K562 (cell line): Measurements from ENCODE around the gene CETN2. TPM values are rescaled to one million over a fixed set of nuclear protein-coding genes. Genes with fewer than 3 reads are reported as not detected.

Source experiments
- ARHGAP35 ChIP-seq: fragments of 450-650 bp; IDR thresholded peaks from 2 replicates; pipeline ENCODE4 v1.6.1; 2018; ENCODE audit not compliant: partially characterized antibody
- CEBPG ChIP-seq, 3 experiments: fragments of 200-800 bp in 1 of 3; sonication (Bioruptor generic) in 1 of 3; sonication (generic) in 1 of 3; formaldehyde crosslinking in 1 of 3; IDR thresholded peaks in 2 of 3; conservative IDR thresholded peaks in 1 of 3; 2 replicates each; pipeline versions ENCODE4 v1.6.1 to v1.8.0; 2016 to 2022; ENCODE audit warnings: missing compliant biosample characterization in 2 of 3, missing genetic modification characterization in 2 of 3, mild to moderate bottlenecking in 1 of 3, missing genetic modification reagents in 1 of 3
- CHD2 ChIP-seq: IDR thresholded peaks from 2 replicates; pipeline ENCODE4 v1.6.1; 2011; ENCODE audit warnings: low read depth, low read length
- DNMT1 ChIP-seq: fragments of 450-650 bp; IDR thresholded peaks from 2 replicates; pipeline ENCODE4 v1.6.1; 2016; ENCODE audit warnings: antibody characterized with exemption, mild to moderate bottlenecking
- FOS ChIP-seq: IDR thresholded peaks from 3 replicates; pipeline ENCODE4 v1.6.1; 2011; ENCODE audit not compliant: insufficient read length; ENCODE audit errors: extremely low read depth
- KDM1A ChIP-seq, 2 experiments: fragments of 450-650 bp; IDR thresholded peaks; 2 replicates each; pipeline ENCODE4 v1.6.1; 2016; ENCODE audit warnings: mild to moderate bottlenecking in 2 of 2
- KDM2B ChIP-seq: fragments of 250-450 bp; sonication (Bioruptor Pico); IDR thresholded peaks from 2 replicates; pipeline ENCODE4 v1.8.0; 2021; ENCODE audit warnings: mild to moderate bottlenecking, moderate library complexity
- KDM5B ChIP-seq: fragments of 200-600 bp; sonication (generic); IDR thresholded peaks from 2 replicates; pipeline ENCODE4 v1.6.1; 2012; ENCODE audit warnings: low read depth, mild to moderate bottlenecking, moderate library complexity, low read length, control low read depth, inconsistent platforms; ENCODE audit not compliant: insufficient replicate concordance
- MECOM ChIP-seq: fragments of 250-450 bp; sonication (Bioruptor Pico); IDR thresholded peaks from 2 replicates; pipeline ENCODE4 v1.8.0; 2022; ENCODE audit warnings: inconsistent platforms
- POLR2B ChIP-seq: fragments of 450-650 bp; IDR thresholded peaks from 2 replicates; pipeline ENCODE4 v1.6.1; 2018; ENCODE audit warnings: low read depth; ENCODE audit not compliant: partially characterized antibody
- RAD51 ChIP-seq: fragments of 450-650 bp; IDR thresholded peaks from 2 replicates; pipeline ENCODE4 v1.7.1; 2016; ENCODE audit warnings: low read depth, mild to moderate bottlenecking, borderline replicate concordance
- SIN3A ChIP-seq, 2 experiments: fragments of 150-350 bp in 1 of 2; IDR thresholded peaks; 2 replicates each; pipeline ENCODE4 v1.6.1; 2011 to 2016; ENCODE audit warnings: borderline replicate concordance in 2 of 2, low read depth in 2 of 2, low read length in 2 of 2, mild to moderate bottlenecking in 2 of 2, moderate library complexity in 2 of 2; ENCODE audit not compliant: control insufficient read depth in 1 of 2
- SIN3B ChIP-seq: fragments of 450-650 bp; IDR thresholded peaks from 2 replicates; pipeline ENCODE4 v1.6.1; 2017; ENCODE audit warnings: low read depth, mild to moderate bottlenecking, moderate library complexity
- ZNF146 ChIP-seq: IDR thresholded peaks from one replicate; pipeline ENCODE4 v1.6.1; 2018; ENCODE audit warnings: missing compliant biosample characterization; ENCODE audit not compliant: unreplicated experiment
- ZNF354B ChIP-seq: fragments of 250-450 bp; sonication (Bioruptor Pico); IDR thresholded peaks from 2 replicates; pipeline ENCODE4 v1.4.0; 2020
- ZNF41 ChIP-seq: fragments of 250-450 bp; sonication (Bioruptor Pico); conservative IDR thresholded peaks from 2 replicates; pipeline ENCODE4 v1.4.0; 2020; ENCODE audit warnings: mild to moderate bottlenecking
- ZNF57 ChIP-seq: fragments of 450-650 bp; formaldehyde crosslinking; IDR thresholded peaks from 2 replicates; pipeline ENCODE4 v1.4.0; 2020; ENCODE audit warnings: mild to moderate bottlenecking, moderate library complexity
- ZNF707 ChIP-seq: fragments of 250-450 bp; sonication (Bioruptor Pico); conservative IDR thresholded peaks from 2 replicates; pipeline ENCODE4 v1.8.0; 2022; ENCODE audit warnings: inconsistent platforms, mild to moderate bottlenecking, moderate library complexity
- polyA plus RNA-seq, 8 experiments: library from polyadenylated mRNA; depleted of rRNA in 4 of 8; stranded (reverse) in 5 of 8; unstranded in 3 of 8; fragments of >200 nt; fragmentation: Nextera tagmentation in 2 of 8; fragmentation: Illumina TruSeq in 1 of 8; extraction: Ambion mirVana in 2 of 8; extraction: Trizol in 1 of 8; gene quantifications; 2 replicates each; pipeline versions ENCODE4 v1.2.1 to v1.2.3, GENCODE V29; 2011 to 2014; ENCODE audit warnings: inconsistent platforms in 1 of 8, missing spikeins in 1 of 8
- total RNA-seq, 7 experiments: library from RNA; depleted of rRNA in 6 of 7; stranded (reverse); fragments of >200 nt in 6 of 7; fragmentation: Illumina TruSeq in 2 of 7; extraction: Trizol in 2 of 7; gene quantifications; 2 replicates each; pipeline versions ENCODE4 v1.2.1 to v1.2.3, GENCODE V29; 2011 to 2021; ENCODE audit warnings: low replicate concordance in 1 of 7
- TF ChIP-seq, protein P1 (sequence below): sonication (generic); formaldehyde crosslinking; IDR thresholded peaks from 2 replicates; pipeline ENCODE4 v1.8.1; 2023; ENCODE audit warnings: mild to moderate bottlenecking, missing genetic modification reagents
- TF ChIP-seq, protein P2 (sequence below): fragments of 450-650 bp; IDR thresholded peaks from 2 replicates; pipeline ENCODE4 v1.6.1; 2016; ENCODE audit warnings: borderline replicate concordance
- TF ChIP-seq, protein P3 (sequence below): fragments of 250-450 bp; sonication (Bioruptor Pico); IDR thresholded peaks from 2 replicates; pipeline ENCODE4 v1.8.0; 2021; ENCODE audit warnings: borderline replicate concordance, mild to moderate bottlenecking, moderate library complexity; ENCODE audit not compliant: poor library complexity, severe bottlenecking

CETN2 gene
- total and polyA plus RNA-seq, 9 of the 15 experiments (the other 6 are each of a cell fraction or from before 2014, with no cell fraction given): 16.7 to 37.1 (median 27.6) TPM

DNA sequence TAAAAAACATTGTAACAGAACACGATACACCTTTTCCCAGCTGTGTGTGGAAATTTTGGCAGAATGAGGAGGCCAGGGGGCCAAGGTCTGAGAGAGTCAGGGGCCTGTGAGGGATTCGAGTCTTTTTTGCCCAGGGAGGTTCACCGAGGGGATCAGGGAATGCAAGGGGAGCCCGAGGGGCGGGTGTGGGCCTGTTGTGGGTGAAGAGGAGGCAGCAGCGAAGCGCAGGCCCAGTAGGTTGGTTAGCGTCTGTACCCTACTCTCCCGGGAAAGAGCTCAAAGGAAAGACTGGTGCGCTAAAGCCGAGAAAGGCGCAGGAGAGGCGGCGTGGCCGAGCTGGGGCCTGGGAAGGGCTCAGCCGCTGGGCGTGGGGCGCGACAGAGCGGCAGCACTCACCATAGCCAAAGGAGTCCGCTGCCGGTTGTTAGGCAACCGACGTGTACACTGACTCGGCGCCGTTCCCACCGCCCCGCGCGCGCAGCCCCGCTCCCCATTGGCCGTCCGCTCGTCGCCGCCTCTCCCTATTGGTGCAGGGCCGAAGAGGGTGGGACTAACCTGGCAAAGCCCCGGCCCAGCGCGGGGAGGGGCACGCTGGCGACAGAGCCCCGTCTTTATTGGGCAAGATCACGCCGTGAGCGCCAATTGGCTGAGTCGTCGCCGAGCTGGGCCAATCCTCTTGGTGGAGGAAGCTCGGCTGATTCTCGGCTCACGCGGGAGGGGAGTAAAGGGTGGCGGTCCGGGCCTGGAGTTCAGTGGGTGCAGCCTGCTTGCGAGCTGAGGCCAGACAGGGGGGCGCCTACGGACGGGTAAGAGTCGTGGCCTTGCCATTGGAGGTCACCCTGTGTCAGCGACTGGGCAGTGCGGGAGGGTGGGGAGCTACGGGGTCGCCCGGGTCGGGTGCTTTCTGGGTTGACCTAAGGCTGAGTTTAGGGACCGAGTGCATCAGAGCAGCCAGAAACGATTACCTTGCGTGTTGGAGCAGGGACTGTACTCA is at the start of gene CETN2, which contains the start of gene NSDHL (continued):
- TF ChIP-seq RAD51 (no peak), DNMT1 (no peak), SIN3A (IDR thresholded peaks at IDR 0.05; ENCODE audit: borderline replicate concordance in 2 of 2, control insufficient read depth in 1 of 2, low read depth in 2 of 2, low read length in 2 of 2) (peak; percentile 59 to 90; a peak in 1 of 4 replicates), CEBPG (CRISPR knock-in tag; IDR thresholded peaks at IDR 0.05) (peak; percentile 91), CEBPG (tag; conservative IDR thresholded peaks at IDR 0.05 in 1 of 2, IDR thresholded peaks at IDR 0.05 in 1 of 2) (peak; percentile 82 to 86), CHD2 (peak; percentile 96), ARHGAP35 (no peak), MECOM (CRISPR knock-in tag) (no peak), KDM2B (CRISPR knock-in tag) (no peak), ZNF146 (CRISPR knock-in tag) (no peak), FOS (peak; percentile 94), SIN3B (peak; percentile 70), KDM5B (peak; percentile 83), ZNF354B (CRISPR knock-in tag) (no peak), KDM1A (IDR thresholded peaks at IDR 0.05) (no peak), ZNF41 (CRISPR knock-in tag) (no peak), ZNF707 (no peak), POLR2B (peak; percentile 44), ZNF57 (no peak)
- TF ChIP-seq, protein P1, sequence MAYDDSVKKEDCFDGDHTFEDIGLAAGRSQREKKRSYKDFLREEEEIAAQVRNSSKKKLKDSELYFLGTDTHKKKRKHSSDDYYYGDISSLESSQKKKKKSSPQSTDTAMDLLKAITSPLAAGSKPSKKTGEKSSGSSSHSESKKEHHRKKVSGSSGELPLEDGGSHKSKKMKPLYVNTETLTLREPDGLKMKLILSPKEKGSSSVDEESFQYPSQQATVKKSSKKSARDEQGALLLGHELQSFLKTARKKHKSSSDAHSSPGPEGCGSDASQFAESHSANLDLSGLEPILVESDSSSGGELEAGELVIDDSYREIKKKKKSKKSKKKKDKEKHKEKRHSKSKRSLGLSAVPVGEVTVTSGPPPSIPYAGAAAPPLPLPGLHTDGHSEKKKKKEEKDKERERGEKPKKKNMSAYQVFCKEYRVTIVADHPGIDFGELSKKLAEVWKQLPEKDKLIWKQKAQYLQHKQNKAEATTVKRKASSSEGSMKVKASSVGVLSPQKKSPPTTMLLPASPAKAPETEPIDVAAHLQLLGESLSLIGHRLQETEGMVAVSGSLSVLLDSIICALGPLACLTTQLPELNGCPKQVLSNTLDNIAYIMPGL: no peak
- TF ChIP-seq, protein P2, sequence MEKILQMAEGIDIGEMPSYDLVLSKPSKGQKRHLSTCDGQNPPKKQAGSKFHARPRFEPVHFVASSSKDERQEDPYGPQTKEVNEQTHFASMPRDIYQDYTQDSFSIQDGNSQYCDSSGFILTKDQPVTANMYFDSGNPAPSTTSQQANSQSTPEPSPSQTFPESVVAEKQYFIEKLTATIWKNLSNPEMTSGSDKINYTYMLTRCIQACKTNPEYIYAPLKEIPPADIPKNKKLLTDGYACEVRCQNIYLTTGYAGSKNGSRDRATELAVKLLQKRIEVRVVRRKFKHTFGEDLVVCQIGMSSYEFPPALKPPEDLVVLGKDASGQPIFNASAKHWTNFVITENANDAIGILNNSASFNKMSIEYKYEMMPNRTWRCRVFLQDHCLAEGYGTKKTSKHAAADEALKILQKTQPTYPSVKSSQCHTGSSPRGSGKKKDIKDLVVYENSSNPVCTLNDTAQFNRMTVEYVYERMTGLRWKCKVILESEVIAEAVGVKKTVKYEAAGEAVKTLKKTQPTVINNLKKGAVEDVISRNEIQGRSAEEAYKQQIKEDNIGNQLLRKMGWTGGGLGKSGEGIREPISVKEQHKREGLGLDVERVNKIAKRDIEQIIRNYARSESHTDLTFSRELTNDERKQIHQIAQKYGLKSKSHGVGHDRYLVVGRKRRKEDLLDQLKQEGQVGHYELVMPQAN: peak; percentile 84
- TF ChIP-seq, protein P3, sequence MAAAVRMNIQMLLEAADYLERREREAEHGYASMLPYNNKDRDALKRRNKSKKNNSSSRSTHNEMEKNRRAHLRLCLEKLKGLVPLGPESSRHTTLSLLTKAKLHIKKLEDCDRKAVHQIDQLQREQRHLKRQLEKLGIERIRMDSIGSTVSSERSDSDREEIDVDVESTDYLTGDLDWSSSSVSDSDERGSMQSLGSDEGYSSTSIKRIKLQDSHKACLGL (CRISPR knock-in tag): no peak
